Measurements from ENCODE around the gene ZNF473. TPM values are rescaled to one million over a fixed set of nuclear protein-coding genes. Genes with fewer than 3 reads are reported as not detected.

ZNF473 gene
- total RNA-seq (2012; rRNA removed): 10.1 and 13.3 TPM in 2 replicates

GRCh38 chr19:50025794-50026549 lies at the start of gene ZNF473:
ZNF473 (plus strand) TSS chr19:50026005; CDS start chr19:50031083, 5,078 bp downstream.
- H3K4me3 ChIP-seq (ENCODE audit: low read length): peak within 1 kb of the TSS; percentile 90
- H3K4me1 ChIP-seq (ENCODE audit: control insufficient read depth, insufficient read depth, low read length): peaks cover 6% of the 10 kb centered on the region
- H3K9me3 ChIP-seq (replicated peaks; ENCODE audit: low read length): no peaks in the 10 kb centered on the region
- peaks cover 8% of the 10 kb centered on the region for H3K36me3 ChIP-seq (ENCODE audit: insufficient read depth, low read length)
- no peaks in the 10 kb centered on the region for H3K27me3 ChIP-seq (ENCODE audit: control insufficient read depth, insufficient read depth, low read length)
- H3K4me2 ChIP-seq (ENCODE audit: low read length): peak within 1 kb of the TSS; percentile 91
- peak within 1 kb of the TSS; percentile 90 for H3K9ac ChIP-seq (ENCODE audit: low read depth, low read length)

- no peak overlapping the region for H3K9ac ChIP-seq (ENCODE audit: low read depth, low read length)
- H3K4me1 ChIP-seq (ENCODE audit: control insufficient read depth, insufficient read depth, low read length): no peaks in the 10 kb centered on the region
- peaks cover 10% of the 10 kb centered on the region for H3K27me3 ChIP-seq (ENCODE audit: control insufficient read depth, insufficient read depth, low read length)
- H3K4me3 ChIP-seq (ENCODE audit: low read length): no peak overlapping the region
- no peaks in the 10 kb centered on the region for H3K9me3 ChIP-seq (replicated peaks; ENCODE audit: low read length)
- H3K4me2 ChIP-seq (ENCODE audit: low read length): no peak overlapping the region
- H3K36me3 ChIP-seq (ENCODE audit: insufficient read depth, low read length): peaks cover 3% of the 10 kb centered on the region
Observed at GRCh38 chr19:49976496-49976895, 49.3 kb upstream of the ZNF473 start.

- H3K27me3 ChIP-seq (ENCODE audit: control insufficient read depth, insufficient read depth, low read length): peaks cover 10% of the 10 kb centered on the region
- no peaks in the 10 kb centered on the region for H3K4me1 ChIP-seq (ENCODE audit: control insufficient read depth, insufficient read depth, low read length)
- H3K4me2 ChIP-seq (ENCODE audit: low read length): no peak overlapping the region
- no peak overlapping the region for H3K9ac ChIP-seq (ENCODE audit: low read depth, low read length)
- H3K9me3 ChIP-seq (replicated peaks; ENCODE audit: low read length): no peaks in the 10 kb centered on the region
- peaks cover 7% of the 10 kb centered on the region for H3K36me3 ChIP-seq (ENCODE audit: insufficient read depth, low read length)
- H3K4me3 ChIP-seq (ENCODE audit: low read length): no peak overlapping the region
Observed at GRCh38 chr19:49977076-49977475, 48.7 kb upstream of the ZNF473 start.

- Histone ChIP-seq H3K9me3 (replicated peaks; ENCODE audit: low read length) (no peaks in the 10 kb centered on the region), H3K4me3 (ENCODE audit: low read length) (no peak overlapping the region), H3K9ac (ENCODE audit: low read depth, low read length) (no peak overlapping the region), H3K27me3 (ENCODE audit: control insufficient read depth, insufficient read depth, low read length) (peaks cover 2% of the 10 kb centered on the region), H3K4me1 (ENCODE audit: control insufficient read depth, insufficient read depth, low read length) (no peaks in the 10 kb centered on the region), H3K4me2 (ENCODE audit: low read length) (no peak overlapping the region), H3K36me3 (ENCODE audit: insufficient read depth, low read length) (peaks cover 8% of the 10 kb centered on the region)
Observed at GRCh38 chr19:49977881-49978280, 47.9 kb upstream of the ZNF473 start.

- no peak overlapping the region for H3K4me3 ChIP-seq (ENCODE audit: low read length)
- H3K9ac ChIP-seq (ENCODE audit: low read depth, low read length): no peak overlapping the region
- H3K27me3 ChIP-seq (ENCODE audit: control insufficient read depth, insufficient read depth, low read length): no peaks in the 10 kb centered on the region
- no peaks in the 10 kb centered on the region for H3K9me3 ChIP-seq (replicated peaks; ENCODE audit: low read length)
- no peak overlapping the region for H3K4me2 ChIP-seq (ENCODE audit: low read length)
- no peaks in the 10 kb centered on the region for H3K4me1 ChIP-seq (ENCODE audit: control insufficient read depth, insufficient read depth, low read length)
- peaks cover 8% of the 10 kb centered on the region for H3K36me3 ChIP-seq (ENCODE audit: insufficient read depth, low read length)
Observed at GRCh38 chr19:49978324-49978723, 47.5 kb upstream of the ZNF473 start.

- no peaks in the 10 kb centered on the region for H3K27me3 ChIP-seq (ENCODE audit: control insufficient read depth, insufficient read depth, low read length)
- H3K9ac ChIP-seq (ENCODE audit: low read depth, low read length): no peak overlapping the region
- no peak overlapping the region for H3K4me3 ChIP-seq (ENCODE audit: low read length)
- H3K36me3 ChIP-seq (ENCODE audit: insufficient read depth, low read length): peaks cover 19% of the 10 kb centered on the region
- H3K4me2 ChIP-seq (ENCODE audit: low read length): no peak overlapping the region
- no peaks in the 10 kb centered on the region for H3K4me1 ChIP-seq (ENCODE audit: control insufficient read depth, insufficient read depth, low read length)
- no peaks in the 10 kb centered on the region for H3K9me3 ChIP-seq (replicated peaks; ENCODE audit: low read length)
Observed at GRCh38 chr19:49981603-49982593, 43.9 kb upstream of the ZNF473 start.

GRCh38 chr19:49983645-49984229 lies 42.1 kb upstream of the ZNF473 start:
- Histone ChIP-seq H3K4me1 (ENCODE audit: control insufficient read depth, insufficient read depth, low read length) (no peaks in the 10 kb centered on the region), H3K27me3 (ENCODE audit: control insufficient read depth, insufficient read depth, low read length) (no peaks in the 10 kb centered on the region), H3K9me3 (replicated peaks; ENCODE audit: low read length) (no peaks in the 10 kb centered on the region), H3K9ac (ENCODE audit: low read depth, low read length) (no peak overlapping the region), H3K36me3 (ENCODE audit: insufficient read depth, low read length) (peaks cover 20% of the 10 kb centered on the region), H3K4me2 (ENCODE audit: low read length) (no peak overlapping the region), H3K4me3 (ENCODE audit: low read length) (no peak overlapping the region)

GRCh38 chr19:49984491-49984890 lies 41.3 kb upstream of the ZNF473 start:
- Histone ChIP-seq H3K27me3 (ENCODE audit: control insufficient read depth, insufficient read depth, low read length) (no peaks in the 10 kb centered on the region), H3K4me2 (ENCODE audit: low read length) (no peak overlapping the region), H3K9me3 (replicated peaks; ENCODE audit: low read length) (no peaks in the 10 kb centered on the region), H3K4me3 (ENCODE audit: low read length) (no peak overlapping the region), H3K36me3 (ENCODE audit: insufficient read depth, low read length) (peaks cover 22% of the 10 kb centered on the region), H3K9ac (ENCODE audit: low read depth, low read length) (no peak overlapping the region), H3K4me1 (ENCODE audit: control insufficient read depth, insufficient read depth, low read length) (no peaks in the 10 kb centered on the region)

- Histone ChIP-seq H3K4me2 (ENCODE audit: low read length) (no peak overlapping the region), H3K4me1 (ENCODE audit: control insufficient read depth, insufficient read depth, low read length) (no peaks in the 10 kb centered on the region), H3K9me3 (replicated peaks; ENCODE audit: low read length) (no peaks in the 10 kb centered on the region), H3K9ac (ENCODE audit: low read depth, low read length) (no peak overlapping the region), H3K4me3 (ENCODE audit: low read length) (no peak overlapping the region), H3K36me3 (ENCODE audit: insufficient read depth, low read length) (peaks cover 24% of the 10 kb centered on the region), H3K27me3 (ENCODE audit: control insufficient read depth, insufficient read depth, low read length) (no peaks in the 10 kb centered on the region)
Observed at GRCh38 chr19:49985871-49986270, 39.9 kb upstream of the ZNF473 start.

- Histone ChIP-seq H3K36me3 (ENCODE audit: insufficient read depth, low read length) (peaks cover 29% of the 10 kb centered on the region), H3K27me3 (ENCODE audit: control insufficient read depth, insufficient read depth, low read length) (no peaks in the 10 kb centered on the region), H3K9ac (ENCODE audit: low read depth, low read length) (no peak overlapping the region), H3K4me3 (ENCODE audit: low read length) (no peak overlapping the region), H3K9me3 (replicated peaks; ENCODE audit: low read length) (no peaks in the 10 kb centered on the region), H3K4me1 (ENCODE audit: control insufficient read depth, insufficient read depth, low read length) (no peaks in the 10 kb centered on the region), H3K4me2 (ENCODE audit: low read length) (no peak overlapping the region)
Observed at GRCh38 chr19:49986354-49986753, 39.5 kb upstream of the ZNF473 start.

- no peak overlapping the region for H3K4me2 ChIP-seq (ENCODE audit: low read length)
- no peak overlapping the region for H3K4me3 ChIP-seq (ENCODE audit: low read length)
- H3K36me3 ChIP-seq (ENCODE audit: insufficient read depth, low read length): peaks cover 29% of the 10 kb centered on the region
- no peak overlapping the region for H3K9ac ChIP-seq (ENCODE audit: low read depth, low read length)
- no peaks in the 10 kb centered on the region for H3K27me3 ChIP-seq (ENCODE audit: control insufficient read depth, insufficient read depth, low read length)
- no peaks in the 10 kb centered on the region for H3K4me1 ChIP-seq (ENCODE audit: control insufficient read depth, insufficient read depth, low read length)
- H3K9me3 ChIP-seq (replicated peaks; ENCODE audit: low read length): no peaks in the 10 kb centered on the region
Observed at GRCh38 chr19:49987159-49987698, 38.6 kb upstream of the ZNF473 start.
